SK-N-SH treated with all-trans-retinoic acid at 6 μM for 48 hours (cell line): ENCODE data around the gene REXO2.
A peak's percentile ranks its signal among the peaks of the same experiment; 100 is the strongest.

Experiments used
- ATAC-seq: fragments of 200-7000 bp; cut with Tn5 transposase; 3 replicates; pipeline ENCODE4 v1.9.1; 2020; ENCODE audit warnings: mild to moderate bottlenecking, moderate library complexity
- ARNTL ChIP-seq: fragments of 450-650 bp; formaldehyde crosslinking; IDR thresholded peaks from 2 replicates; pipeline ENCODE4 v1.5.0; 2020; ENCODE audit warnings: low read depth, mild to moderate bottlenecking, moderate library complexity, borderline replicate concordance
- CREB5 ChIP-seq: fragments of 250-450 bp; sonication (Bioruptor Pico); IDR thresholded peaks from 2 replicates; pipeline ENCODE4 v1.5.1; 2020; ENCODE audit warnings: low read depth, mild to moderate bottlenecking, moderate library complexity
- CSDC2 ChIP-seq: fragments of 250-450 bp; sonication (Bioruptor Pico); IDR thresholded peaks from 2 replicates; pipeline ENCODE4 v1.5.0; 2020; ENCODE audit warnings: mild to moderate bottlenecking, moderate library complexity
- ESRRG ChIP-seq: fragments of 250-450 bp; sonication (Bioruptor Pico); IDR thresholded peaks from 2 replicates; pipeline ENCODE4 v1.6.1; 2021; ENCODE audit warnings: mild to moderate bottlenecking
- GLIS3 ChIP-seq: fragments of 250-450 bp; sonication (Bioruptor Pico); IDR thresholded peaks from 2 replicates; pipeline ENCODE4 v1.5.0; 2020; ENCODE audit warnings: mild to moderate bottlenecking, moderate library complexity
- ISL1 ChIP-seq: fragments of 250-450 bp; sonication (Bioruptor Pico); IDR thresholded peaks from 2 replicates; pipeline ENCODE4 v2.1.2; 2022; ENCODE audit warnings: mild to moderate bottlenecking, moderate library complexity
- PATZ1 ChIP-seq: fragments of 250-450 bp; sonication (Bioruptor Pico); IDR thresholded peaks from 2 replicates; pipeline ENCODE4 v1.8.0; 2020; ENCODE audit warnings: mild to moderate bottlenecking, moderate library complexity, borderline replicate concordance
- PPARA ChIP-seq: fragments of 250-450 bp; sonication (Bioruptor Pico); IDR thresholded peaks from 2 replicates; pipeline ENCODE4 v1.5.0; 2020; ENCODE audit warnings: mild to moderate bottlenecking, borderline replicate concordance
- RARB ChIP-seq: fragments of 250-450 bp; sonication (Bioruptor Pico); IDR thresholded peaks from 2 replicates; pipeline ENCODE4 v1.8.0; 2021; ENCODE audit warnings: mild to moderate bottlenecking, moderate library complexity
- TCF4 ChIP-seq: fragments of 250-450 bp; sonication (Bioruptor Pico); IDR thresholded peaks from 2 replicates; pipeline ENCODE4 v1.8.0; 2021; ENCODE audit warnings: mild to moderate bottlenecking, moderate library complexity, borderline replicate concordance
- TOX ChIP-seq: fragments of 250-450 bp; sonication (Bioruptor Pico); IDR thresholded peaks from 2 replicates; pipeline ENCODE4 v1.8.0; 2021; ENCODE audit warnings: mild to moderate bottlenecking, moderate library complexity, borderline replicate concordance
- TSHZ2 ChIP-seq: fragments of 250-450 bp; sonication (Bioruptor Pico); IDR thresholded peaks from 2 replicates; pipeline ENCODE4 v1.5.0; 2020; ENCODE audit warnings: mild to moderate bottlenecking, moderate library complexity
- ZC3H10 ChIP-seq: fragments of 250-450 bp; sonication (Bioruptor Pico); IDR thresholded peaks from 2 replicates; pipeline ENCODE4 v1.5.1; 2021; ENCODE audit warnings: mild to moderate bottlenecking, moderate library complexity
- ZFP3 ChIP-seq: fragments of 250-450 bp; sonication (Bioruptor Pico); IDR thresholded peaks from 2 replicates; pipeline ENCODE4 v1.5.0; 2020; ENCODE audit warnings: mild to moderate bottlenecking, moderate library complexity
- ZFP30 ChIP-seq: fragments of 450-650 bp; formaldehyde crosslinking; IDR thresholded peaks from 2 replicates; pipeline ENCODE4 v1.5.0; 2022; ENCODE audit warnings: mild to moderate bottlenecking, moderate library complexity
- ZNF565 ChIP-seq: fragments of 450-650 bp; formaldehyde crosslinking; conservative IDR thresholded peaks from 2 replicates; pipeline ENCODE4 v1.5.0; 2020; ENCODE audit warnings: low read depth, mild to moderate bottlenecking, moderate library complexity
- ZNF70 ChIP-seq: fragments of 450-650 bp; formaldehyde crosslinking; IDR thresholded peaks from 2 replicates; pipeline ENCODE4 v1.5.0; 2020; ENCODE audit warnings: mild to moderate bottlenecking, moderate library complexity
- ZNF8 ChIP-seq: fragments of 450-650 bp; formaldehyde crosslinking; IDR thresholded peaks from 2 replicates; pipeline ENCODE4 v1.5.0; 2020; ENCODE audit warnings: mild to moderate bottlenecking, moderate library complexity
- TF ChIP-seq, protein P1 (sequence below): fragments of 250-450 bp; sonication (Bioruptor Pico); IDR thresholded peaks from 2 replicates; pipeline ENCODE4 v1.8.0; 2021; ENCODE audit warnings: low read depth, mild to moderate bottlenecking, moderate library complexity, borderline replicate concordance
- TF ChIP-seq, protein P2 (sequence below): fragments of 250-450 bp; sonication (Bioruptor Pico); IDR thresholded peaks from 2 replicates; pipeline ENCODE4 v1.5.1; 2021; ENCODE audit warnings: mild to moderate bottlenecking, moderate library complexity

Gene REXO2

GRCh38 chr11:114439229-114440120, at the start of gene REXO2:
Gene REXO2, plus strand, starts transcription at chr11:114439467. Its CDS starts 62 bp downstream, at chr11:114439529.
- TF ChIP-seq CREB5 (CRISPR knock-in tag): no peak
- no peak for TF ChIP-seq TOX (CRISPR knock-in tag)
- TF ChIP-seq TCF4 (CRISPR knock-in tag): no peak
- TF ChIP-seq ESRRG: no peak
- no peak; the same call in 1 of the 2 replicates for TF ChIP-seq CSDC2
- TF ChIP-seq PATZ1 (CRISPR knock-in tag): no peak
- TF ChIP-seq PPARA (CRISPR knock-in tag): no peak
- no peak for TF ChIP-seq ZNF8
- no peak for TF ChIP-seq GLIS3 (CRISPR knock-in tag)
- no peak for TF ChIP-seq RARB (CRISPR knock-in tag)
- TF ChIP-seq ZNF565 (CRISPR knock-in tag): no peak
- no peak for TF ChIP-seq TSHZ2 (CRISPR knock-in tag)
- no peak for TF ChIP-seq ISL1 (CRISPR knock-in tag)
- TF ChIP-seq ZNF70 (CRISPR knock-in tag): no peak
- no peak for TF ChIP-seq ARNTL (CRISPR knock-in tag)
- no peak for TF ChIP-seq ZFP3
- TF ChIP-seq ZFP30: no peak
- peak; percentile 96 for ATAC-seq

GRCh38 chr11:114392735-114393667, 46.3 kb upstream of the REXO2 start:
- peak; percentile 97 for TF ChIP-seq ISL1 (CRISPR knock-in tag)
- TF ChIP-seq PATZ1 (CRISPR knock-in tag): no peak
- TF ChIP-seq ESRRG: no peak
- TF ChIP-seq ZC3H10: no peak
- TF ChIP-seq, protein P1, sequence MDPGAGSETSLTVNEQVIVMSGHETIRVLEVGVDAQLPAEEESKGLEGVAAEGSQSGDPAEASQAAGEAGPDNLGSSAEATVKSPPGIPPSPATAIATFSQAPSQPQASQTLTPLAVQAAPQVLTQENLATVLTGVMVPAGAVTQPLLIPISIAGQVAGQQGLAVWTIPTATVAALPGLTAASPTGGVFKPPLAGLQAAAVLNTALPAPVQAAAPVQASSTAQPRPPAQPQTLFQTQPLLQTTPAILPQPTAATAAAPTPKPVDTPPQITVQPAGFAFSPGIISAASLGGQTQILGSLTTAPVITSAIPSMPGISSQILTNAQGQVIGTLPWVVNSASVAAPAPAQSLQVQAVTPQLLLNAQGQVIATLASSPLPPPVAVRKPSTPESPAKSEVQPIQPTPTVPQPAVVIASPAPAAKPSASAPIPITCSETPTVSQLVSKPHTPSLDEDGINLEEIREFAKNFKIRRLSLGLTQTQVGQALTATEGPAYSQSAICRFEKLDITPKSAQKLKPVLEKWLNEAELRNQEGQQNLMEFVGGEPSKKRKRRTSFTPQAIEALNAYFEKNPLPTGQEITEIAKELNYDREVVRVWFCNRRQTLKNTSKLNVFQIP (CRISPR knock-in tag): no peak
- TF ChIP-seq ZNF70 (CRISPR knock-in tag): no peak
- TF ChIP-seq ZFP30: no peak
- TF ChIP-seq, protein P2, sequence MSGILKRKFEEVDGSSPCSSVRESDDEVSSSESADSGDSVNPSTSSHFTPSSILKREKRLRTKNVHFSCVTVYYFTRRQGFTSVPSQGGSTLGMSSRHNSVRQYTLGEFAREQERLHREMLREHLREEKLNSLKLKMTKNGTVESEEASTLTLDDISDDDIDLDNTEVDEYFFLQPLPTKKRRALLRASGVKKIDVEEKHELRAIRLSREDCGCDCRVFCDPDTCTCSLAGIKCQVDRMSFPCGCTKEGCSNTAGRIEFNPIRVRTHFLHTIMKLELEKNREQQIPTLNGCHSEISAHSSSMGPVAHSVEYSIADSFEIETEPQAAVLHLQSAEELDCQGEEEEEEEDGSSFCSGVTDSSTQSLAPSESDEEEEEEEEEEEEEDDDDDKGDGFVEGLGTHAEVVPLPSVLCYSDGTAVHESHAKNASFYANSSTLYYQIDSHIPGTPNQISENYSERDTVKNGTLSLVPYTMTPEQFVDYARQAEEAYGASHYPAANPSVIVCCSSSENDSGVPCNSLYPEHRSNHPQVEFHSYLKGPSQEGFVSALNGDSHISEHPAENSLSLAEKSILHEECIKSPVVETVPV (CRISPR knock-in tag): no peak
- peak; percentile 76 for ATAC-seq
